ENCODE data around the gene DPM2.

DPM2 gene, protein sequence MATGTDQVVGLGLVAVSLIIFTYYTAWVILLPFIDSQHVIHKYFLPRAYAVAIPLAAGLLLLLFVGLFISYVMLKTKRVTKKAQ

DNA sequence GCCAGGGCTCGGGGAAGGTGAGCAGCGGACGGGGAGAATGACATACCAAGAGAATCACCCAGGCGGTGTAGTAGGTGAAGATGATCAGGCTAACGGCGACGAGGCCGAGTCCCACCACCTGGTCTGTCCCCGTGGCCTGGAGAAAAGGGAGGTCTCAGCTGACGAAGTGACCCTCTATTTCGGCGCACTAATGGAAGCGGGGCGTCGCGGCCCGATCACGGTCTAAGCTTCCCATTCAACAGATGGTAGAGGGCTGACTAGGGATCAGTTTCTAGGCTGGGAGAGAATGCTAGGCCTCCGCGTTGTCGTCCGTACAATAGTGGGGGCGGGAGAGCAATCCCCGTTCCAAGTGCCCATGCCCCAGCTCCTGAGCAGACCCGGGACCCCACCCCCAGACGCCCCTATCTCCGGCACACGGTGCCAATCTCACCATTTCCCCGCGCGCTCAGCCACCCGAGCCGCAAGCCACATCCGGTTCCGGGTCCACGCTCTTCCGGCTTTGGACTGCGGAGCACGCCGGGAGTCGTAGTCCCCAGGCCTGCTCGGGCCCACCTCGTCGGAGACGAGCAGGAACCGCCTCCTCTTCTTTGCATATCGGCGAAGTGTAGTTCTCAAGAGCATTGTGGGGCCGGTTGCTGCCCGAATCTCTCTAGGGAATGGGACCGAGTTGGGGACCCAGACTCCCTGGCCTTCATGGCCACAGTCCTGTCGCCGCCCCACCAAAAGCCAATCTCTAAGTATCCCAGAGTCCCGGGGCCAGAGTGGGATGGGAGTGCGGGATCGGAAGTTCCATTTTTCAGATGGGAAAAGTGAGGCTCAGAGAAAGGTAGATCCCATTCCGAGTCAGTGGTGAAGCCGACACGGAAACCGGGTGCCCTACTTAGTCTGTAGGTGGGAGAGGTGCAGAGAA is at the start of gene DPM2:
Gene DPM2 (minus strand): TSS at position 467 of the 910 bp plus-strand sequence. CDS start 34 bp downstream, at position 433.
- peak; percentile 84 for DNase-seq

DNA sequence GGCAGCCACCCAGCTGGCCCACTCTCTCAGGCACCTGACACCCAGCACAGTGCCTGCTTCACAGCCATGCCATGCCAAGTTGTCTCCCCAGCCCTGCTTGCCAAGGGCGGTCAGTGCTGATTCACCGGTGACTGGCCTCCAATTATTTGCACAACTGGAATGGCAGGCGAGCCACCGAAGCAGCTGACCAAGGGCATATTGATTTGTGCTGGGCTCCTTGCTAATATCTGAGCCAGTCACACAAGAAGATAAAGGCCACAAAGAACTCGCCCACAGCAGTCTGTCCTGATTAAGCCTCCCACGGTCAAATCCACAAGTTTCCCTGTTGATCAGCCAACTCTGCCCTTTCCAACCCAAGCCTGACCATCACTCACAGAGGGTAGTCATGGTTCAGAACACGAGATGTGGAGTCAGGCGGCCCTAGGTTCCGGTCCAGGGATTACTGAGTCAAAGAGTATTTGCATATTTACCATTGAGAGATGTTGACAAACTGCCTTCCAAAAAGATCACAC is 49.5 kb upstream of the DPM2 start:
- DNase-seq: no peak

DNA sequence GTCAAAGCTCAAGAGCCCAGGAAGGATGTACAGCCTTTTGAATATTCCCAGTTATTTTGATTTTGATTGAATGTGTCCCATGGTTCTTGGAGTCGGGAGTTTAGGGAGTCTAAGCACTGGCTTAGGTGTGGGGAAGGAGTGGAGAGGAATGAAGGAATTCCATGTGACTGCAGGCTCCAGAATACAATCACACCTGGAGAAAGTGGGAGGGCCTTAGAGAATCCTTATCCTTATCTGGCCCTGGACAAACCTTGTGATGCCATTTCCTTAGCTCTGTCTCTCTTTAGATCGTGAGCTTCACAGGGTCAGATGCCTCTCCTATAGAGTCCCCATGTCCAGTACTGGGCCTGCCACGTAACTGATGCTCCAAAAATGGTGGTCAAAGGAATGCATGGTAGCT is 47.4 kb upstream of the DPM2 start:
- no peak for DNase-seq

DNA sequence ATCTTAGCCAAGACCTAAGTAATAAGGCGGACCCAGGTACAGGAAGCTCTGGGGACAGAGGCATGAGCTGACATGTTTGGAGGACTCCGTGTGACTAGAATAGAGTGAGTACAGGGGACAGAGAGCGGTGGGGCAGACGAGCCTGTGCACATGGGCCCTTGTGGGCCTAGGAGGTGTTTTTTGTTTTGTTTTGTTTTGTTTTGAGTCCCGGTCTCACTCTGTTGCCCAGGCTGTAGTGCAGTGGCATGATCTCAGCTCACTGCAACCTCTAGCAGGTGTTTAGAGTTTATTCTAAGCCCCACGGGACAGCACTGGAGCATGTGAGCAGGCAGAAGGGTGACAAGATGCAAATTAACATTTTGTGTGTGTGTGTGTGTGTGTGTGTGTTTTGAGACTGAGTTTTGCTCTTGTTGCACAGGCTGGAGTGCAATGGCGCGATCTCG is 46.2 kb upstream of the DPM2 start:
- no peak for DNase-seq

DNA sequence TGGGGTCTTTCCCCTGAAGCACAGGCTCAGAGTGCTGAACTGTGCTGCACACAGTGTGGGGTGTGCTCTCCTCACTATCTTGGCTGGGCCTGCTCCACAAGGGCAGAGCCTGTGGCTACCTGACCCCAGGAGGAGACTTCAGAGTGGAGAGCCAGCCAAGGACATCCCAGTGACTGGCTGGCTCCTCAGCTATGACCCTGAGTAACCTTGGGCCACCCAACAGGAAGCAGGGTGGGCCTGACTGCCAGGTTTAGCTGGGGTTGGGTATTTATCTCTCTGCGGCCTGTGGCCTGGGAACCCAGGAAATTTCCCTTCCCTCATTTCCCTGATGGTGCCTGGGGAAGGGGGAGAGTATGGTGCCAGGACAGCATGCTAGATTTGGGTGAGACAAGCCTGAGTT is 45.3 kb upstream of the DPM2 start:
- DNase-seq: no peak

DNA sequence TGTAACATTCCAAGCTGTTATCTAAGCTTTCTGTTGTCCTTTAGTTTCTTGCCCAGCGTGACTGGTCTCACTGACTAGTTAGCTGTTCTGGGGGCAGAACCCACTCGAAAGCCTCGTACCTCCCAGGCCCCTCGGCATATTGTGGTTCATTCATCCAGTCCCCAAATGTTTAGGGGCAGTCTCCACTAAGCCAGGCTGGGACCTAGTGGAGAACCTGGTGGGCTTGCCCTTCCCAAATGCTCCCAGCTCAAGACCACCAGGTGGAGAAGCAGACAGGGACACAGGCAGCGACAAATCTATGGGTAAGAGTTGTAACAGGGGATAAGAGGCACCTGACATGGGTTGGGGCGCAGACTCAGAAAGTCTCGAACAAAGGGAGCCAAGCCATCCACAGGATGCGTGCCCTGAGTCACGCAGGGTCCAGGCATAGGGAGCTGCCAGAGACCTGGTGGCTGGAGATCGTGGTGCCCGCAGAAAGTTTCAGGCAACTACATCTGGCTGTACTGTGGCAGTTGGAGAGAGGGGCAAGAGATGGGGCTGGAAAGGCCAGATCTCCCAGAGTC is 44.0 kb upstream of the DPM2 start:
- DNase-seq: no peak

DNA sequence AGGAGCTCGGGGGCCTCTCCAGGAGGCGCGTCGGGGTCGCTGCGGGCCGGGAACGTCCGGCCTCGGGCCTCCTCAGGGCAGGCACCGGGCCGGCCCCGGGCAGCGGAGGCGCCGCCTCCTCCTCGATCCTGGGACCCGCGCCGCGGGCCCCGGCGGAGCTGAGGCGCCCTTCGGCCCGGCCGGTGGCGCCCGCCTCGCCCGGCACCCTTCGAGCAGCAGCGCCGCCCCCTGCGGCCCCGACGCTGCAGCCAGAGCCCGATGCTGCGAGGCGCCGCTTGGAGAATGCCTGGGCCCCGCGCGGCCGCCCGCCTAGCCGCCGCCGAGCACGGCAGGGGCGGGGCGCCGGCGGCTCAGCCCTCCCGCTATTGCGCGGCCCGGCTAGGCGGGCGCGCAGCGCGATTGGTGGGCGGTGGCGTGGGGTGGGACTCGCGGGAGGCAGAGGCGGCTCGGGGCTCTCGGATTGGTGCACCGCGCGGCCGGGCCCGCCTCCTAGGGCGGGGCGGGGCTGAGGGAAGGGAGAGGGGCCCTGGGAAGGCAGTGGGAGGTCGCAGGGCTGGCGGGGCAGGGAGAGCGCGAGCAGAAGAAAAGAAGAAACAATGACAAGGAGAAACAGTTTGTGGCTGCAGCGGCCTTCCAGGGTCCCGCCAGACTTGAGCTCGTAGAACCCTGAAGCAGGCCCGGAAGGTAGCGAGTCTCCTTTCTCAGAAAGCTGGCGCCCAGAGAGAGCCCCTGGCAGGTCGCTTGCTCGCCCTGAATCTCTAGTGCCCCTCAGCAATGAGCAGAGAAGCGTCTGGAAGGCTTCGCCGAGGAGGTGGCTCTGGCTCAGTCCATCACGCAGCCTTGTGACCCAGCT is 43.3 kb upstream of the DPM2 start, which contains the start of gene EEIG1:
Gene EEIG1 (minus strand): TSS at position 284 of the 853 bp plus-strand sequence. CDS start 852 bp downstream, outside the sequence.
- peak; percentile 92 for DNase-seq

DNA sequence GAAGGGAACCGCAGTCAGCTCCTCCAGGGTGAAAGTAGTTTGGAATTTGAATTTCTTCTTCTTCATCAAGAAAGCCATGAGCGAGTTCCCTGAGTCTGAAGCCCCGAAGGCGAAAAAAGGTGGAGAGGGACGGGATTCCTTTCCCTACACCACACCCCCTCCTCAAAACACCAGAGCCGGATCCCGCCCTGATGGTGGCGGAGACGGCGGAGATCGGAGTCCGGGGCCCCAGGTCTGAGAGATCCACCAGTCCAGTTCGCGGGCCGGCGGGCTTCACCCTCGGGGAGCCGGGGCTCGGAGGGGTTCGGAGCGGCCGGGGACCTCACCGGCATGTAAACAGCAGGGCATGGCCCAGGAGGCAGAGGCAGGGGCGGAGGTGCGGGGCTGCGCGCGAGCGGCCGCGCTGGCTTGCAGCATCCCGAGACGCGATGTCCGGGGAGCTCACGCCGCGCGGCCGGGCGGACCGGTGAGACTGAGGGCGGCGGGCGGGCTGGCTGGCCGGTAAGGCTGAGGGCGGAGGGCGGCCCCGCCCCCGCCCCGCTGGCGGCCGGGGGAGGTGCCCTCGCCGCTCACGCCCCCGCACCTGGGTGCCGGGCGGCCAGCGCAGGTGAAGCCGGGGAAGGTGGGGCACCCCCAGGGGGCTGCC is 42.5 kb upstream of the DPM2 start:
- no peak for DNase-seq

DNA sequence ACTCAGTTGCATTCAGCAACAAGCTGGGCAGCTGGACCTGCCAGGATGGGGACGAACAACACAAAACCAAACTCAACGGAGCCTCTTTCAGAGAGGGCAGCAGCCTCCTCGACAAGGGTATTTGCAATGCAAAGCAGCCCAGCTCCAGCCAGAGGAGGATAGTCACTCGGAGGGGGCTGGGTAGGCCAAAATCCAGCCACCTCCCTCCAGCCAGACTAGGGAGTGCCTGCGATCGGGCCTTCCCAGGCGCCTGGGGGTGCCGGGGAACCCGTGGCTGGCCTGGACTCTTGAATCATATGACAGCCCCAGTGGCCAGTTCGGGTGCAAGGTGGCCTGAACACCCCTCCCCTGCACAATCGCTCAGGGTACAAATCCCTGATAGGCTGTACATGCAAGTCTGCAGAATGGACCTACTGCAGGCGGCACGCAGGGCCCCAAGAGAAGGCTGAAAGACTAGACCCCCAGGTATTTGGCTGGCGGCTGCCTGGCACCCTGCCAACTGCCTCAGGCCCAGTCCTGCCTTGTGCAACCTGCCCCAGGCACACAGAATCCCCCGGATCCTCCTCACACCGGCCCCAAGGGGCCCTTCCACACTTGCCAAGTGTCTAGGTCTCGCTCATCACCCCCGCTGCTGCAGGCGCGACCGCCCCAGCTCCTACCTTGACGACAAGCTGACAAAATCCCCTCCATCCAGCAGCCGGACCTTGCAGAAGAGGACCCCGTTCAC is 41.8 kb upstream of the DPM2 start:
- no peak for DNase-seq

DNA sequence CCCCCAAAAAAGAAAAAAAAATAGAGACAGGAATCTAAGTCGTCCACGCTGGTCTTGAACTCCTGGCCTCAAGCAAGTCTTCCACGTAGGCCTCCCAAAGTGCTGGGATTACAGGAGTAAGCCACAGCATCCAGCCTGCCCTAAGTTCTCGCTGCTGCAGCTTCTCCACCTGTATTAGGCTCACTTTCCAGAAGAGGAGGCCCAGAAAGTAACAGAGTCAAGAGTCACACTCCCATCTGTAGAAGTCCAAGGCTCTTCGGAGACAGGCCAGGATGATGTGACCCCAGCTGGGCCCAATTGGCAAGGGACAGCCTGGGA is 41.3 kb upstream of the DPM2 start:
- no peak for DNase-seq

DNA sequence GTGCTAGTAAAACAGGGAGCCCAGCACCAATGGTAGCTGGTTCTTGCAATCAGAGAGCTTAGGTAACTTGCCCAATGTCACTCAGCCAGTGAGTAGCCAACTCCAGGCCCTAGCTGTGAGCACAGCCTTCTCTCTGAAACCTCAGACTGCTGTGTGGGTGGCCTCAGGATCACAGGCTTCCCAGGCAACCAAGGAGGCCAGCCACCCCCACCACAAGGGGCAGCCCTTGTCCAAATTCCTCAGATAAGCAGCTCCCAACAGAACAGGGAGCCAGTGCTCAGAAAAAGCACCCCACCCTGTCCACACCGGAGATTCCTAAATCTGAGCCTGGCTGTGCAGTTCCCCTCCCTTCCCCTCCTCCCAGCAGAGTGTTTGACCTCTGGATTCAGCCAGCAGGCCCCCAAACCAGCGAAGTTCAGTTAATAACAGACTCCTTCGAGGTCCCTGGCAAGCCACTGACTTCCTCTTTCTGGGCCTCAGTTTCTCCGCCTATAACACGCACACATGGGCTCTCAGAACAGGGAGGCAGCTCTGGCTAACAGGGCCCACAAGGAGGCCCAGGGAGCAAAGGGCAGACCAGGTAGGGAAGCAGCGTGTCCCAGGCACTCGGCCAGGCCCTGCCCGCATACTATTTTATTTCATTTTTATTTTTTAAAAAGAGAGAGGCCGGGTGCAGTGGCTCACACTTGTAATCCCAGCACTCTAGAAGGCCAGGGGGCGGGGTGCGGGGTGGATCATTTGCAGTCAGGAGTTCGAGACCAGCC is 40.4 kb upstream of the DPM2 start:
- peak; percentile 66 for DNase-seq

DNA sequence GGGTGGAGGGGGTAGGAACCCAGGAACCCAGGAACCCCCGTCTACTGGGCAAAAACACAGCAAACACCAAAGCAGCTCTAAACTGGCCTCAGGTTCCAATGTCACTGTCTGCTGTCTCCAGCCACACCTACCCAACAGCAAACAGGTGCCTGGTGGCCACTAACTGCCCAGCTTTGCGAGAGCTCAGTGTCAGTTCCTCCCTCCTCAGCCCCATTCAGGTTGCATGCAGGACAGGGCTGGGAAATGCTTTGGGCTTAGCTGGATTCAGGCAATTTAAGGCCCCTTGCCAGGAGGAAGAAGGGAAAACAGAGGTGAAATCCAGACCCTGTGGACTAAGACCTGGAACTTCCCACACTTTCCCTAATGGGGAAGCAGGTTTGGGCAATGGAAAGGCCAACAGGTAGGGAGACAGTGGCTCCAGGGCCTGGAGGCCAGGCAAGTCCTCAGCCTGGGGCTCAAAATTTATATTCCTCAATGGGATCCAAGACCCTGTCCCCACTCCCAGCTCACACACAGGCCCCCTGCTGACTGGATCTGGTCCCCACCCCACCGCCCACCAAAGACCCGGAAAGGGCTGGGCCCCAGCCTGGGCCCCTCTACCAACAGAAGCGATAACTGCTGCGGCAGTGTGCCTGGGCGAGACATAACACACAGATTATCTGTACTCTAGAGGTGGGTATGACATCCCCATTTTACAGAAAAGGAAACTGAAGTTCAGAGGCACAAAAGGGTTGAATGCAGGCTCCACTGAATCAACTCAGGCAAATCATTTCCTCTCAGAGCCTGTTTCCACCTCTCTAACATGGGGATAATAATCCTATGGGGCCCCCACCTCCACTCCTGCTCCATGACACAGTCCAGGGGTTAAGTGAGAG is 39.6 kb upstream of the DPM2 start:
- DNase-seq: no peak

DNA sequence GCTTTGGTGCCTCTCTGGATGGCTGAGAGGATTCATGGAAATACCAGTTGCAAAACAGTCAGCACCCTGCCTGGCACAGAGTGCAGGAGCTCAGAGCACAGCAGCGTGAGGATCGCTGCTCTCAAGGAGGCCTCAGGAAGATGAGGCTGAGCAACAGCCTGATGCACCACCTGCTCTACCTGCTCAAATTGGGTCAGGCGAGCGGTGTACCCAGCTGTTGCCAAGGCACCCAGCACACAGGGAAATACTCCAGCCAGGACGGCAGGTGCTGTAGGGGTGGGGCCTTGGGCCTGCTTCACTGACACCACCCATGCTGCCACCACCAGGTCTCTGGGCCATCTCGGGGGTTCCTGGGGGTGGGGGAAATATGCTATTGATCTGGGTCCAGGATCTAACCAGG is 38.8 kb upstream of the DPM2 start:
- no peak for DNase-seq

DNA sequence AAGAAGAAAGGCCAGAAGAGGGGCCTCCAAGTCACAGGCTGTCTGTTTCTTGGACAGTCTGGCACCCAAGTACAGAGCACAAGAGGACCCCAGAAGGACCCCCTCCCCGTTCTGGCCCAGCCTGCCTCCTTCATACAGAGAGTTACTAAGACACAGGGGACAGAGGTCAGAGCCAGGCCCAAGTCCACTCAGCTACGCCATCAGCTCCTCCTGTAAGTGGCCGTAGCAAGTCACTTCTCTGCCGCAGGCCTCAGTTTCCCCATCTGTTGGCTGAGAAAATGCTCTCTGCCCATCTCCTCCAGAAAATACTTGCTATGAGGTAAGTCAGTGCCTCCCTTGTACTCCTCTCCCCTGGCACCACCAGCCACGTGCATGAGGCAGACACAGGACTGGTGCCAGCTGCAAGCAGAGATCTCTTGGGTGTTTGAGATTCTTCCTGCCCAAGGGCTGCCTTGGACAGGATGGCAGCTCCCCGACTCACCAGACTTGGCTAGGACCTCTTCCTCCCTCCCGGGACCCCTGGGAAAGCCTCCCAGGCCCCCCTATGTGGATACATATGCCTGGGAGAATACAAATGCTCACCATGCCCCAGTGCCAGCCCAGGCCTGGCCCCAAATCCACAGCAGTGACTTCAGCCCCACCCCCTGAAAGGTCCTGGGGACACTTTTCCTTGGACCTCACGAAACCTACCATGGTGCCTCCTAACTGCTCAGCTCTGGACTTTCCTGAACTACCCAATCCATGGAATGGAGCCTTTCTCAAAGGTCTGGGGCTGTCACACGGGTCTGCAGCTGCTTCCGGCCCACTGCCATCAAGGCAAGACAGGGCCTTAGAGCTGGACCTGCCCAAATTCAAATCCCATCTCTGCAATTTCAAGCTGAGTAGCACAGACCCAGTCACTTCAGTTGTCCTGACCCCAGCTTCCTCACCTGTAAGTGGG is 38.0 kb upstream of the DPM2 start:
- no peak for DNase-seq

DNA sequence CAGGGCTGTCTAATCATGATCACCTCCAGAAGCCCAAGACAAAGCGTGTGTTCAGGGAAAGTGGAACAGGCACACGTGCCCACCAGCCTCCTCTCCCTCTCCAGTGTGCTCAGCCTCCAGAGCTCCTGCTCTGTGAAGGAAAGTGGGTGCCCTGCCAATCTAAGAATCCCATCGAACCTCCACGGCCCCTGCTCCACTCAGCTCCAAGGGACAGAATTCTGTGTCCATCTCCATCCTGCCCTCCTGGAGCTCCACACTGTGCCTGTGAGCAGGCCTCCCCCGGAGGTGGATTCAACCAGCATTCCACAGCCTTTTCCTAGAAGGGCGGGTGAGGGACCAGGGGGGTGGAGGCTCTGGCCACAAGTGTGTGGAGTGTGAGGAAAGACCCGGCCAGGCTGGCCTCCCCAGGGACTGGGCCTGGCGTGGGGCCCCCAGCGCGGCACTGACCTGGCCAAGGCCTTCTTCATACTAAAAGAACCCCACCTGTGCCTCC is 37.2 kb upstream of the DPM2 start:
- no peak for DNase-seq

DNA sequence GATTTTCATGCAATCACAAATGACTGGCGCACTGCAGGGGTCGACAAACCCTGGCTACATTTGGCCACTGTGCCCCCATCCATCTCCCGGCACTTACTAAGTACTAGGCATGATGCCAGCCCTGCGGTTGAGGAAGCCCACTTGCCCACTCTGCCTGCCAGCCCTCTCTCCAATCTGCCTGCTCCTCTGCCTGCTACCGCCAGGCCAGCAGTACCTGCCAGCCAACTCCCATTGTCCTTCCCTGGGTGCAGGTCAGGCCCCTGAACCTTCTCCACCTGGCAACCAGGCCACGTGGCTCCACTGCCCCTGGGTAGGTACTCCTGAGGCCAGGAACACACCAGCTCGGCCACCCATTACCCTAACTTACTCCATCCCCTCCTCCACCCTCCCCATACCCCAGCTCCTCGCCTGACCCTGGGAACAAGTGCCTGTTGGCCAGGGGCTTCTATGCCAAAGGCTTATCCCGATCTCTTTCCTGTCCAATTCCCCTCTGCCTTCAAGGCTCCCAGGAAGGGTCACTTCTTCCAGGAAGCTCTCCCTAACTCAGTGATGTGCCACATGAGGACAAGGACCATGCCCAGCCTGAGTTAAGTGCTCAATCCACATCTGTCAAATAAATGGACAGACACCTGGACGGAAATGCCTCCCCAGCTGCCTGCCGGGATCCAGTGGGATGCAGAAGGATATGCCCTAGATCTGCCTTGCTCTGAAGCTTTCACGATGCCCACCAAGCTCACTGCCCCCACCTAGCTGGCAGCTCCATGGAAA is 36.5 kb upstream of the DPM2 start:
- DNase-seq: no peak

DNA sequence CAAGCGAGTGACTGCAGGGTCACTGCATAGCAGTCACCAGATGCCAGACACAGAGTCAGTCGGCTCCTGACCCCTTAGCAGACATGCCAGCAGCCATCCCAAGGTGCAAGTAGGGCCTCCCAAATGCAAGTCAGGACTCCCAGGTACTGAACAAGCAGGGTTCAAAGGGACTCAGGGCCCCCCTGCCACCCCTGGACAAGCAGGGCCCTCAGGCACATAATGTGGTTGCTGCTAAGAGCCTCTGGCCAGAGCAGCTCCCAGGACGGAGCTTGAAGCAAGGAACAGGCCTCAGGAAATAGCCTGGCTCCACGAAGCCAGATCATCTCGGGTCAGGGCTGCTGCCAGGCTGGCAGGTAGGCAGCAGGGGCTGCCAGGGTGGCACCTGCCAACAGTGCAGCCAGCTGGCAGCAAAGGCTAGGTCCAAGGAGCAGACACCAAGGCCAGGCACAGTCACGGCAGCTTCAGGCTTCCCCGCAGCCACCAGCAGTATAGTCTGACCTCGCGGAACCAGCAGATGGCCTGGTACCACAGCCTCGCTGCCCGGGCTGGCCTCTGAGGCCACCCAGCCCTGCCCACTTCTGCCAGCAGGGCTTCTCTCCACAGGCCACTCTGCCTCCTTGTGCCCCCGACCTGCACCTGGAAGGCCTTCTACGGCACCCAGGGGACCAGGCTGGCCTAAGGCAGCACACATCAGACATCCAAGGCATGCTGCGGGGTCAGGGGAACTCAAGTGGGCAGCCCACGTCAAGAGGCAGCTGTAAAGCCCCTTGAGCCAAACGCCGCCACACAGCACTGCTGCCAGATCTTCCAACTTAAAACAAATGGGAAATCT is 35.7 kb upstream of the DPM2 start:
- no peak for DNase-seq

Data from fibroblast of skin of right quadriceps (primary cell).